GM21737 (cell line): ENCODE measurements around the gene FKBP2.
"Not testable (repeated sequence)": the region's sequence is repeated elsewhere in the genome, so short reads cannot be mapped to it uniquely, and the experiment has no call there.

ENCODE experiments used
- ATAC-seq: cut with Tn5 transposase; IDR thresholded peaks from one replicate; pipeline ENCODE4 v1.9.1; 2021; ENCODE audit warnings: mild to moderate bottlenecking, moderate library complexity; ENCODE audit not compliant: unreplicated experiment

The FKBP2 gene

GRCh38 chr11:64232182-64232966 is 8.5 kb upstream of the FKBP2 start:
- no peak for ATAC-seq

GRCh38 chr11:64232967-64233315 is 8.0 kb upstream of the FKBP2 start:
- no peak for ATAC-seq

- no peak for ATAC-seq
Measured at GRCh38 chr11:64233913-64234586, 6.8 kb upstream of the FKBP2 start, which contains the start of gene VEGFB. Gene VEGFB (plus strand): TSS chr11:64234584. CDS start chr11:64234834, 250 bp downstream.

GRCh38 chr11:64234647-64235379 is 6.1 kb upstream of the FKBP2 start:
- ATAC-seq, result no peak

GRCh38 chr11:64235437-64236161 is 5.3 kb upstream of the FKBP2 start:
- ATAC-seq, result no peak

- no peak for ATAC-seq
Measured at GRCh38 chr11:64237484-64237951, 3.4 kb upstream of the FKBP2 start.

- no peak for ATAC-seq
Measured at GRCh38 chr11:64238076-64238475, 2.8 kb upstream of the FKBP2 start.

GRCh38 chr11:64238999-64239398 is 1.9 kb upstream of the FKBP2 start:
- no peak for ATAC-seq

DNA sequence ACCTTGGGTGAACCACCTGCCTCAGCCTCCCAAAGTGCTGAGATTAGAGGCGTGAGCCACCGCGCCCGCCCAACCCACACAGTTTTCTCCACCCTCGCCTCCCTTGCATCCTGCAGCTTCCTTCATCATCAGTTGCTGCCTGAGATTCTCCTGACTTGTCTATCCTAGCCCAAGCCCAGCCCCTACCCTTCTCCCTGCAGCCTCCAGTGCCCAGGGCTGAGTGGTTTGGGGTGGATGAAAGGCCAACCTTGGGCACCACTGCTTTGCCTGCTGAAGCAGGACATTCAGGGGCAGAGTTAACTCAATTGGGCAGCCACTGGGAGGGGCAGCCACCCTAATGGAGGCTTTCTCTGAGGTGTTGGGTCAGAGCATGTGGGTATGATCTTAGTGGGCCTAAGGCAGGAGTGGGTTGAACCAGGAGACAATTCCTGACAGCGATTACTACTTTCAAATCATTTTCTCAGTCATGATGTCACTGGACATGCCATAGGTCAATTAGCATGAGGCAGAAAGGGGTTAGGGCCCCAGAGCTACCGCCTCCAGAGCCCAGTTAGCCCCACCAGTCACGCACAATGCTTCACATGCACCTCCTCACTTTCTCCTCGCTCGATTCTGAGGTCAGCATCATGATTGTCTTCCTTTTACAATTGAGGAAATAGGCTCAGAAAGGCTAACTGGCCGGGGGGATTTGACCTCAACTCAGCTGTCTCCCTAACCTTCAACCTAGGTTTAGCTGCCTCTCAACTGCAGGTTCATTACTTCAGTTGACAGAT is 1.0 kb upstream of the FKBP2 start:
- ATAC-seq, result peak; percentile 14

DNA sequence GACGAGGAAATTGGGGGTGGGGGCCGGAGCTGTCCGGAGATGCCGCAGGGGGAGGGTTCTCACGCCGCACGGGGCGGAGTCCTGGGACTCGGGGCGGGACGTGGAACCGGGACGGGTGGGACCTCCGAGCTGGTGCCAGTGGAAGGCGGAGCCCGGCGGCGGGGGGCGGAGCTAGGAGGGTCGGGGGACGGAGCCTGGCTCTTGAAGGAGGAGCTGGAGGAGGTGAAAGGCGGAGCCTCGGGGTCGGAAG is 271 bp downstream of the FKBP2 start:
- ATAC-seq, result peak; percentile 57

DNA sequence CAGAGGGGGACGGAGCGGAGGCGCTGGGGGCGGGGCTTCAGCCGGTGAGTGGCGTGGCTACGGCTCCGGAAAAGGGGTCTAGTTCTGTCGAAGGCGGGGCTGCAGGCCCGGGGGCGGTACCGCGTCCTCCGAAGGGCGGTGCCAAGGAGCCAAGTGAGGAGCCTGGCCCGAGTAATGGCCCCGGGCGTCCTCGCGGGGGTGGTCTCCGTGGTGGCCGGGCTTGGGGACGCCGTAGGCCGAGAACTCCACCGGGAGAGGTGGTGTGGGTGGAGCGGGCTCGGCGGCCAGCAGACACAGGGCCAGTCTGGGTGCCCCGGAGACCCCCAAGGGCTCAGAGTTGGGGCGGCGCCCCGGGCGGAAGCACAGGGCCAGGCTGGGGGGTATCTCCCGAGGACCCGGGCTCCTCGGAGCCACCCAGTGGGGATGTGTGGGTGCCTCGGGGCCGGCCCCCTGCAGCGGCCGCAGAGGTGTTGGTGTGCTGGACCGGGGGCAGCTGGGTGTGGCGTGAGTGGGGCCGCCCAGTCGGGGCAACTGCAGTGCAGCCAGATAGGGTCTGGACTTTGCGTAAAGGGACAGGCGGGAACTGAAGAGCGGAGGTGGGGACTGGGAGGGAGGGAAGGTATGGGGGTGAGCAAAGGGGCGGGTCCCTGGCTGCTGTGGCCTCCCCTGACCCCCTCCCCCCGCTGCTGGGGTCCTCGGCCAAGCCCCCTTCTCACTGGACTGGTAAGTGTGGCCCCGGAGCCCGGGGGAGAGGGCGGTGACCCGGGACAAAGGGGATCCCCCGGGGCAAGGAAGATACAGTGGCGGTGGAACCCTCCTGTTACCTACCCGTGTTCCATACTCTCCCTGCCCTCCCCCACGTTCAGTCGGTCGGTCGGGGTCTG is 838 bp downstream of the FKBP2 start:
- ATAC-seq, result peak; percentile 6

DNA sequence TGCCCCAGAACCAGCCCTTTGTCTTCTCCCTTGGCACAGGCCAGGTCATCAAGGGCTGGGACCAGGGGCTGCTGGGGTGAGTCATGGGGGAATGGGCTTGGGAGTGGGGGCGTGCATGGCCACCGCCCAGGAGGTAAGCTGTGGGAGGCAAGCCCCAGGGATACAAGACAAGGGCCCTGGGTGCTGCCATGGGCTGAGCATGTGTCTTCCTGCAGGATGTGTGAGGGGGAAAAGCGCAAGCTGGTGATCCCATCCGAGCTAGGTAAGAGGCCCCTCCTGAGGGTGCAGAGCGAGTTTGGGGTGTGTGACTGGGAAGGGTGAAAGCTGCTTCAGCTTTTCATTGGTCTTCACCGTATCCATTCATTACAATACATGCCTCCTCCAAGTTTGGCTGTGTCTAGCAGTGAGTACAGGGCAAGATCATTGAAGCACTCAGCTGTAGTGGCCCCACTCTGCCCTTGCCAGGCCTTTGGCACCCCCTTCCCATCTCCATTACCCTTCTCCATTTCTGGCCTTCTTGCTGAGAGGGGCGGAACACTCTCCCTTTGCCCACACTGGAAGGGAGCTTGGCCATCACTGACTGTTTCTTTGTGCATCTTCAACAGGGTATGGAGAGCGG is 2.5 kb downstream of the FKBP2 start:
- no peak for ATAC-seq

DNA sequence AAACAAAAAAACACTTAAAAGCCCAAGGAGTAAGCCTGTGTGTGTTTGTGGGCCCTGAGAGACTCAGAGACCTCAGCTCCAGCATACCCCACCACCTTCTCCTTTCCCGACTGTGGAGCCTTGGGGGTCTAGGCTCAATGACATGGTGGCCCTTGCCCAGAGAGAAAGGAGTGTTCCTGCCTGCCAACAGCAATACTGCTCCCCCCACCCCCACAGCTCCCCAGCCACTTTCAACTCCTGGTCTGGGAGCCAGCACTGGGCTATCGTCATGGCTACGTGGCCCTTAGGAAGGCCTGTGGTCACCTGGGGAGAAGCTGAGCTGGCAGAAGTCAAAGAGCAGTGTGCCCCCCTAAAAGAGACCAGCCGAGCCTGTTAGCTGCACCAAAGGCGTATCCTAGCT is 3.2 kb downstream of the FKBP2 start:
- ATAC-seq, result no peak

DNA sequence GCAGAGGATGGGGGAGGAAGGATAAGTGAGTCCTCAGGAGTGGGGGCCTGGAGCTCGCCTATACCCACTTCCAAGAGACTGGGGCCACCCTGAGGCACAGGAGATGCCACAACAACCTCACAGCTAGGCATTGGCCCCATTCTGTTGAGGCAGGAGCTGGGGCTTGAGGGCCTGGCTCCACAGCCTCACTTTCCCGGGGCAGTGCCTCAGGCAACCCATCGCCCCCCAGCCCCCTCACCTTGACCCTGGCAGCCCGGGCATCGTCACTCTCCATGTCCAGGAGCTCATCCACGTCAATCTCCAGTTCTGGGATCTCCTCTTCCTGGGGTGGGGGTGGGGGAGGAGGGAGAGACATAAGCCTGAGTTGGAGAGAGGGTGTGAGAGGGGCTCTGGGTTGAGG is 4.1 kb downstream of the FKBP2 start:
- ATAC-seq, result no peak

DNA sequence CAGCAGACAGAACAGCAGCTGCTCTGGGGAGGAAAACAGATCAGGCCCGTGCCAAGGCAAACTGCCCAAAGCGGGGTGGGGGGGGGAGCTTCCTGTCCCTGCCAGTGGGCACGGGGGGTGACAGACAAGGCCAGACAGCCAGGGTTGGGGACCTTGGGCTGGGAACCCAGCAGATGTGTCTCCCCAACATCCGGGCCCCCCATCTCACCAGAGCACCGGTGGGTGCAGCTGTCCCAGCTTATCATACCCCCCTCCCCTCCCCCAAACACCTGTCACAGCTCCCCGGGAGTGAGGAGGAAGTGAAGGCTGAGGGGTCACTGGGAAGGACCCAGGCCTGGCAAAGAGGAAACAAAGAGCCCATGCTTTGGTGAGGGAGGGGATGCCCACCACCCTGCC is 4.5 kb downstream of the FKBP2 start:
- no peak for ATAC-seq

GRCh38 chr11:64245797-64246620 is 5.1 kb downstream of the FKBP2 start:
- ATAC-seq, result no peak

GRCh38 chr11:64246621-64246870 is 5.7 kb downstream of the FKBP2 start:
- ATAC-seq, result not testable (repeated sequence)

DNA sequence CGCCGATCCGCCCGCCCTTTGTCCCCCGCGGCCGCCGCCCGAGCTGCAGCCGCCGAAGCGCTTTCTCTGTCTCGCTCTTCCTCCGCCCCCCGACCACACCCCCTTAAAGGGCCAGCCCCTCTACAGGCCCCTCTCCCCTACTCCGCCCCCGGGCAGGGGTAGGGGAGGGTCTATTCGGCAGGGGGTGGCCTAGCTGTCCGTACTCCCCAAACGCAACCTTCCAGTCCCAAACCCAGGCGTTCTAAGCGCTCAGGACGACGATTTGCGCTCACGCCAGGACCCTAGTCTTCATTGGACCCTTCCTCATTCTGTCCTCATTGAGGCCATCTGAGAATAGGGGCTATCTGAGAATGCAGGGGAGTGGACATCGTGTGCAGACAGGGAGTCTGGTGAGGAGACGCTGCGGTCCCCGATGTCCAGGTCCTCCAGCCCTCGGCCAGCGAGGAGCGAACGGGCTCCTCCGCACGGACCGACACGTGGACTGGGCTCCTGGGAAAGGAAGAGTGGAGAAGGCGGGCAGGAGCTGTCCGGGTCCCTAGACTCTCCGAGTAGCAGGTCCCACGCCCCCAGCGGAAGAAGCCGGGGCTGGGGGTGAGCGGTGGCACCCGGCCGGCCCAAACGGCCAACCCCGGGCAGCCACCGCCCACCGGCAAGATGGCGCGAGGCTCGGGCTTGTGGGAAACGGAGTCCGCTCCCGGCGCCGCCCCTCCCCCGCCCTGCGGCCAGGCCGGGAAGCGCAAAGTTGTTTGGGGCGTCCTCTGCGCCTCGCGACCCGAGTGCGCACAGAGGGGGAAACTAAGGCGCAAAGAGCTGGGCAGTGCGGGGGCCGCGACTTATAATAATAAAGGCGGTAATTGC is 6.2 kb downstream of the FKBP2 start, which contains the start of gene PPP1R14B:
TSS of gene PPP1R14B (minus strand) at position 73 of the 858 bp plus-strand sequence. CDS start 270 bp downstream, outside the sequence.
- no peak for ATAC-seq
